IMR-90 (cell line): Measurements from ENCODE around the gene ZFR2.

ENCODE experiments used
- CEBPB ChIP-seq: IDR thresholded peaks from 2 replicates; pipeline ENCODE4 v1.6.1; 2012; ENCODE audit warnings: low read depth, low read length, improper control_type of control experiment
- CHD1 ChIP-seq: IDR thresholded peaks from 2 replicates; pipeline ENCODE4 v1.6.1; 2012; ENCODE audit warnings: low read depth, low read length, improper control_type of control experiment
- CTCF ChIP-seq: conservative IDR thresholded peaks from 2 replicates; pipeline ENCODE4 v1.5.1; 2012; ENCODE audit warnings: mild to moderate bottlenecking, low read depth, low read length, improper control_type of control experiment
- ELK1 ChIP-seq: fragments of 150-350 bp; IDR thresholded peaks from 2 replicates; pipeline ENCODE4 v1.6.1; 2016; ENCODE audit warnings: low read depth, mild to moderate bottlenecking, low read length, moderate library complexity, borderline replicate concordance
- FOS ChIP-seq: fragments of 150-350 bp; IDR thresholded peaks from 2 replicates; pipeline ENCODE4 v1.6.1; 2016; ENCODE audit warnings: low read depth, low read length
- MAFK ChIP-seq: IDR thresholded peaks from 2 replicates; pipeline ENCODE4 v1.6.1; 2012; ENCODE audit warnings: low read depth, low read length, improper control_type of control experiment
- MXI1 ChIP-seq: IDR thresholded peaks from 2 replicates; pipeline ENCODE4 v1.6.1; 2012; ENCODE audit warnings: low read depth, mild to moderate bottlenecking, low read length, moderate library complexity, borderline replicate concordance
- NFE2L2 ChIP-seq: fragments of 150-350 bp; IDR thresholded peaks from 2 replicates; pipeline ENCODE4 v1.6.1; 2016; ENCODE audit warnings: low read depth, mild to moderate bottlenecking, low read length
- POLR2A ChIP-seq: IDR thresholded peaks from 2 replicates; pipeline ENCODE4 v1.6.1; 2012; ENCODE audit warnings: mild to moderate bottlenecking, low read depth, low read length
- RAD21 ChIP-seq: IDR thresholded peaks from 2 replicates; pipeline ENCODE4 v1.6.1; 2012; ENCODE audit warnings: low read length, improper control_type of control experiment
- RCOR1 ChIP-seq: IDR thresholded peaks from 2 replicates; pipeline ENCODE4 v1.6.1; 2012; ENCODE audit warnings: mild to moderate bottlenecking, low read length, improper control_type of control experiment; ENCODE audit not compliant: insufficient replicate concordance
- RFX5 ChIP-seq: IDR thresholded peaks from 2 replicates; pipeline ENCODE4 v1.8.0; 2012; ENCODE audit warnings: low read depth, mild to moderate bottlenecking, low read length, moderate library complexity
- SMC3 ChIP-seq: fragments of 150-350 bp; IDR thresholded peaks from 2 replicates; pipeline ENCODE4 v1.6.1; 2016; ENCODE audit warnings: low read depth, mild to moderate bottlenecking, antibody characterized with exemption, low read length, moderate library complexity
- USF2 ChIP-seq: fragments of 150-350 bp; IDR thresholded peaks from 2 replicates; pipeline ENCODE4 v1.6.1; 2017; ENCODE audit warnings: mild to moderate bottlenecking, antibody characterized with exemption, low read length, low read depth

- TF ChIP-seq CTCF (no peak), POLR2A (no peak), RFX5 (no peak), CEBPB (no peak), CHD1 (no peak), MXI1 (no peak), SMC3 (no peak), RAD21 (no peak), RCOR1 (no peak), USF2 (no peak), NFE2L2 (no peak), ELK1 (no peak), MAFK (no peak), FOS (no peak)
Observed at GRCh38 chr19:3774621-3775373, 94.0 kb downstream of the ZFR2 start.
